Nephron progenitor cell (in vitro differentiated cells): ENCODE results near the gene RASD1.
A peak's percentile ranks its signal among the peaks of the same experiment; 100 is the strongest.

Experiments used
- DNase-seq: peaks from one replicate; pipeline ENCODE4 v3.0.0; 2021
- H3K27ac Mint-ChIP-seq: 2 replicates; pipeline ENCODE4 v1.8.0; 2021; ENCODE audit warnings: mild to moderate bottlenecking, moderate library complexity, mixed read lengths
- H3K27me3 Mint-ChIP-seq: 2 replicates; pipeline ENCODE4 v1.8.0; 2021; ENCODE audit warnings: mild to moderate bottlenecking, low read depth, mixed read lengths; ENCODE audit not compliant: poor library complexity
- H3K36me3 Mint-ChIP-seq: 2 replicates; pipeline ENCODE4 v1.8.0; 2021; ENCODE audit warnings: low read depth, mixed read lengths
- H3K4me1 Mint-ChIP-seq: 2 replicates; pipeline ENCODE4 v1.8.0; 2021; ENCODE audit warnings: mixed read lengths
- H3K4me3 Mint-ChIP-seq: 2 replicates; pipeline ENCODE4 v1.8.0; 2021; ENCODE audit warnings: mild to moderate bottlenecking, moderate library complexity, mixed read lengths
- H3K9me3 Mint-ChIP-seq: 2 replicates; pipeline ENCODE4 v1.8.0; 2021; ENCODE audit warnings: mild to moderate bottlenecking, moderate library complexity, mixed read lengths
- TF ChIP-seq, protein P1 (sequence below): fragments of 200-600 bp; sonication (generic); IDR thresholded peaks from 2 replicates; pipeline ENCODE4 v1.5.0; 2021; ENCODE audit warnings: antibody characterized with exemption

Gene RASD1

DNA sequence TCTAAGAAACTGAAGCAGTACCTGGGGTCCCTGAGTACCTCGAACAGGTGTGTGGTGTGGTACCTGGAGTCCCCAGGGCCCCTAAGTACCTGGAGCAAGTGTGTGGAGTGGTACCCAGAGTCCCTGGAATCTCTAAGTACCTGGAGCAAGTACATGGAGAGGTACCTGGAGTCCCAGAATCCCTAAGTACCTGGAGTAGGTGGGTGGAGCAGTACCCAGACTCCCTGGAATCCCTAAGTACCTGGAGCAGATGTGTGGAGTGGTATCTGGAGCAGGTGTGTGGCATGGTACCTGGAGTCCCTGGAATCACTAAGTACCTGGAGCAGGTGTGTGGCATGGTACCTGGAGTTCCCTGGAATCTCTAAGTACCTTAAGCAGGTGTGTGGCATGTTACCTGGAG lies 41.9 kb downstream of the RASD1 start:
- Mint-ChIP-seq H3K27ac (no peak overlapping the region), H3K4me3 (no peak overlapping the region), H3K4me1 (peaks cover 10% of the 10 kb centered on the region), H3K27me3 (peaks cover 37% of the 10 kb centered on the region), H3K36me3 (no peaks in the 10 kb centered on the region), H3K9me3 (no peaks in the 10 kb centered on the region)
- TF ChIP-seq, protein P1, sequence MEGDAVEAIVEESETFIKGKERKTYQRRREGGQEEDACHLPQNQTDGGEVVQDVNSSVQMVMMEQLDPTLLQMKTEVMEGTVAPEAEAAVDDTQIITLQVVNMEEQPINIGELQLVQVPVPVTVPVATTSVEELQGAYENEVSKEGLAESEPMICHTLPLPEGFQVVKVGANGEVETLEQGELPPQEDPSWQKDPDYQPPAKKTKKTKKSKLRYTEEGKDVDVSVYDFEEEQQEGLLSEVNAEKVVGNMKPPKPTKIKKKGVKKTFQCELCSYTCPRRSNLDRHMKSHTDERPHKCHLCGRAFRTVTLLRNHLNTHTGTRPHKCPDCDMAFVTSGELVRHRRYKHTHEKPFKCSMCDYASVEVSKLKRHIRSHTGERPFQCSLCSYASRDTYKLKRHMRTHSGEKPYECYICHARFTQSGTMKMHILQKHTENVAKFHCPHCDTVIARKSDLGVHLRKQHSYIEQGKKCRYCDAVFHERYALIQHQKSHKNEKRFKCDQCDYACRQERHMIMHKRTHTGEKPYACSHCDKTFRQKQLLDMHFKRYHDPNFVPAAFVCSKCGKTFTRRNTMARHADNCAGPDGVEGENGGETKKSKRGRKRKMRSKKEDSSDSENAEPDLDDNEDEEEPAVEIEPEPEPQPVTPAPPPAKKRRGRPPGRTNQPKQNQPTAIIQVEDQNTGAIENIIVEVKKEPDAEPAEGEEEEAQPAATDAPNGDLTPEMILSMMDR = no peak
- no peak for DNase-seq

DNA sequence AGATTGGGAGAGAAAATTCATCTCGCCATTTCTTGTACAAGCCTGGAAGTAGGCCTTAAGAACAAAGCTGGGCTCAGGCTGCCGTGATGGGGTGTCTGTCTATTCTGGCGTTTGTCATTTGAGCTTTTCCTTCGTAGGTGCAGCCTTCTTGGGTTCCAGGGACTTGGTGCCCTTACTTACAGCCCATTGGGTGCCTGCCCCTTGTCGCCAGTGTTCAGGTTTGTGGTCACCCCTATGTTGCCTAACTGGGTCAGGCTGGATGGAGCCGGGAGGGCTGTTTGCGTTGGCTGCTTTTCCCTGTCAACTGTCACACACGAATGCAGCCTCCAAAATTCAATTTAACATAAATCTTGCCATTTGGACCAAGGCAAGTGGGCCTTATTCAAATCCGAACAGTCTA lies 43.1 kb downstream of the RASD1 start:
- TF ChIP-seq, protein P1 = no peak
- Mint-ChIP-seq H3K9me3 (no peaks in the 10 kb centered on the region), H3K4me1 (peaks cover 13% of the 10 kb centered on the region), H3K27ac (no peak overlapping the region), H3K4me3 (no peak overlapping the region), H3K36me3 (no peaks in the 10 kb centered on the region), H3K27me3 (peaks cover 37% of the 10 kb centered on the region)
- no peak for DNase-seq

DNA sequence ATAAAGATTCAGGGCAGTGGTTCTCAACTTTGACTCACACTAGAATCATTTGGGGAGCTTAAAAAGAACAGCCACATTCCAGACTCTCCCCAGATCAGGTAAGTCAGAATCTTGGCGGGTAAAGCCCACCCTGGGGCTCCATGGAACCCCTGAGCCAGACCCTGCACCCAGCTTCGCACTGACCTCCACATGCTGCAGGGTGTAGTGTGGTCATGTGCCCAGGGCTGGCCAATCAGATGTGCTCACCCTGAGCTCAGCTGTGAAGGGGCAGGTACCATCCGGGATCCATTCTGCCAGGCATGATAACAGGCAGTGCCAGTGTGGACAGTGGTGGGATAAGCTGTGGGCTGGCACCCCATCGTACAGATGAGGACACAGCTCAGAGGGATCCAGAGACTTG lies 47.5 kb downstream of the RASD1 start:
- Mint-ChIP-seq H3K27me3 (peaks cover 13% of the 10 kb centered on the region), H3K27ac (no peak overlapping the region), H3K36me3 (no peaks in the 10 kb centered on the region), H3K4me3 (no peak overlapping the region), H3K4me1 (peaks cover 42% of the 10 kb centered on the region), H3K9me3 (peaks cover 14% of the 10 kb centered on the region)
- DNase-seq = no peak
- TF ChIP-seq, protein P1 = no peak

DNA sequence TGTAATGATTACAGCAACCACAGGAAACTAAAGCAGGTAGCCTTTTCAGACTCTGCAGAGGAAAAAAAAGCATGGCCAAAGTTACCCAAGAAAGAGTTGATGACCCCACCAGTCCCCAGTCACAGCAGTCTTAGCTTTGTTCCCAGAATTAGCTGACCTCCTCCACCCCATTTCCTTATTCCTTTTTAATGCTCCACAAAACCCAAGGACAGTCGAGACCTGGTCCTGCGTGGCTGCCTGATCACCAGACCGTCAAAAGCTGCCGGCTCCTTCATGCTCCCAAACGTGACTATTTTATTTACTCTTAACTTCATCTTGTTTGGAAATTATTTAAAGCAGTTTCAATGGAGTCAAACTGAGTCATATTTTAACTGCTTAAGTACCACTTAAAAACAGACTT lies 48.1 kb downstream of the RASD1 start:
- TF ChIP-seq, protein P1 = no peak
- peak overlapping the region; percentile 33 for H3K4me3 Mint-ChIP-seq
- H3K27me3 Mint-ChIP-seq = peaks cover 10% of the 10 kb centered on the region
- no peak for DNase-seq
- H3K36me3 Mint-ChIP-seq = peaks cover 5% of the 10 kb centered on the region
- peaks cover 19% of the 10 kb centered on the region for H3K9me3 Mint-ChIP-seq
- peaks cover 46% of the 10 kb centered on the region for H3K4me1 Mint-ChIP-seq
- peak overlapping the region; percentile 84 for H3K27ac Mint-ChIP-seq

DNA sequence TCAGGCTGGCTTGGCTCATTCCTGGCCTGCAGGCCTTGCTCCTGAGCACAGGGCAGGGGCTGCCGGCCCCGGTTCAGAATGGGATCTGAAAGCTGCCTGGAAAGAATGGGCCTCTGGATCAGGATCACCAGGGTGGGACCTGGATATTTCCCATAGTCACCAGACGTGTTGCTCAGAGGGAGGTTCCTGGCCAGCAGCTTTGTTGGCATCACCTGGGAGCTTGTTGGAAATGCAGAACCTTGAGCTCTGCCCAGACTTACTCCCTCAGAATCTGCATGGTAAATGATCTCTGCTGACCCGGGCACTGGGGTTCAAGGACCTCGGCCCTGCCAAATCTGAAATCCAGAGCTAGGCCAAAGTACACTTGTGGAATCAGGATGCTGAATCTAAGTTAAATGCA lies 48.9 kb downstream of the RASD1 start:
- peaks cover 10% of the 10 kb centered on the region for H3K27me3 Mint-ChIP-seq

DNA sequence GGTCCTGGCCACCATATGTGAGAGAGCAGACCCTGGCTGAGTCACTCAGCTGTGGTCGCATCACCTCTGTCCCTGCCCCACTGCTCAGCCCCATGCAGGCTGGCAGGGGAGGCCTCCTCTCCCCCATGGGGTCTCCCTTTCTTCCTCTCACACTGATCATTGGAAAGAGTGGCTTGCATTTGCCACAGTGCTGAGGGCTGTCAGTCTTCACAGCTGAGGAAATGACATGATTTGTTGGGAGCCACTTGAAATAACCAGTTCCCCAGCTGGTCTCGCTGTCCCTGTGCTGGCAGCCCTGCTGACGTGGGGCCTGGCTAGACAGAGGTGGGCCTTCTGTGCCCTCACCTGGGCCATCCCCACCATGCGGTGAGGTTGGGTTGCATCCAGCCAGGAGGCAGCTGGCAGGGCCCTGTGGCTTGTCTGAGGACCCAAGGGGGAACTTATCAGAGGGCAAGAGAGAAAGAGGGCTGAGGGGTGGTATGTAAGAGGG lies 49.5 kb downstream of the RASD1 start:
- H3K9me3 Mint-ChIP-seq = peaks cover 19% of the 10 kb centered on the region
- no peak for DNase-seq
- peaks cover 5% of the 10 kb centered on the region for H3K36me3 Mint-ChIP-seq
- no peak overlapping the region for H3K27ac Mint-ChIP-seq
- TF ChIP-seq, protein P1 = no peak
- H3K4me3 Mint-ChIP-seq = no peak overlapping the region
- H3K4me1 Mint-ChIP-seq = peaks cover 46% of the 10 kb centered on the region
- peaks cover 10% of the 10 kb centered on the region for H3K27me3 Mint-ChIP-seq

More for the DNA sequence above, 48.9 kb downstream of the RASD1 start:
- Mint-ChIP-seq H3K4me1 (peaks cover 46% of the 10 kb centered on the region), H3K36me3 (peaks cover 5% of the 10 kb centered on the region), H3K27ac (no peak overlapping the region), H3K9me3 (peaks cover 19% of the 10 kb centered on the region), H3K4me3 (no peak overlapping the region)
- TF ChIP-seq, protein P1 = no peak
- no peak for DNase-seq
